GM12875 (cell line): ENCODE measurements around the gene SERPINE2.

Experiments
- H3K4me3 ChIP-seq: one replicate; pipeline ENCODE4 v1.5.1; 2011; ENCODE audit warnings: low read depth, low read length, control low read depth
- CTCF ChIP-seq: IDR thresholded peaks from 2 replicates; pipeline ENCODE4 v1.5.1; 2011; ENCODE audit warnings: low read depth, mild to moderate bottlenecking, control low read depth, inconsistent platforms, low read length, moderate library complexity, borderline replicate concordance; ENCODE audit not compliant: insufficient read depth

The SERPINE2 gene

GRCh38 chr2:223978451-223978850, 60.6 kb downstream of the SERPINE2 start:
- TF ChIP-seq CTCF, result no peak
- H3K4me3 ChIP-seq, result no peak overlapping the region

GRCh38 chr2:223976635-223977226, 62.4 kb downstream of the SERPINE2 start:
- no peak for TF ChIP-seq CTCF
- H3K4me3 ChIP-seq, result no peak overlapping the region

- TF ChIP-seq CTCF, result no peak
- no peak overlapping the region for H3K4me3 ChIP-seq
Measured at GRCh38 chr2:223973606-223974005, 65.5 kb downstream of the SERPINE2 start.

- H3K4me3 ChIP-seq, result no peak overlapping the region
- TF ChIP-seq CTCF, result no peak
Measured at GRCh38 chr2:223972656-223973102, 66.4 kb downstream of the SERPINE2 start.

- H3K4me3 ChIP-seq, result no peak overlapping the region
- TF ChIP-seq CTCF, result no peak
Measured at GRCh38 chr2:223971731-223972130, 67.4 kb downstream of the SERPINE2 start.

GRCh38 chr2:223970343-223971128, 68.5 kb downstream of the SERPINE2 start:
- no peak overlapping the region for H3K4me3 ChIP-seq
- peak; percentile 71 for TF ChIP-seq CTCF

- TF ChIP-seq CTCF, result no peak
- H3K4me3 ChIP-seq, result no peak overlapping the region
Measured at GRCh38 chr2:223969856-223970255, 69.2 kb downstream of the SERPINE2 start.
